IMR-90 (cell line): ENCODE data around the gene ZNF3. TPM values are rescaled to one million over a fixed set of nuclear protein-coding genes. Genes with fewer than 3 reads are reported as not detected.

Source experiments
- ATAC-seq: fragments of 200-7000 bp; cut with Tn5 transposase; 2 replicates; pipeline ENCODE4 v1.9.1; 2020; ENCODE audit warnings: low read depth, mild to moderate bottlenecking, moderate library complexity
- BruUV-seq: library from RNA; stranded (reverse); fragments of 400-500 nt; replicated peaks from 2 replicates; lab custom pipeline; 2021; lab: Mats Ljungman, UMichigan
- CTCF ChIA-PET: fragments of 300-600 bp; formaldehyde crosslinking; extraction: SDS; loops from one replicate; lab custom pipeline; 2021; ENCODE audit warnings: antibody characterized with exemption; lab: Yijun Ruan, JAX
- POLR2A ChIA-PET: fragments of 300-600 bp; sonication (Branson Sonifier 250); formaldehyde crosslinking; loops from one replicate; lab custom pipeline; 2022; ENCODE audit warnings: antibody characterized with exemption; ENCODE audit not compliant: unreplicated experiment; lab: Charles Lee
- DNase-seq: peaks from one replicate; pipeline ENCODE4 v3.0.0; 2013
- H2AFZ ChIP-seq: replicated peaks from 2 replicates; pipeline ENCODE3; 2013; ENCODE audit warnings: low read length, mild to moderate bottlenecking; ENCODE audit not compliant: poor library complexity
- H2AK5ac ChIP-seq: 2 replicates; pipeline ENCODE4 v1.6.1; 2013; ENCODE audit warnings: low read depth, low read length, inconsistent platforms
- H2AK9ac ChIP-seq: replicated peaks from 2 replicates; pipeline ENCODE3; 2013; ENCODE audit warnings: mild to moderate bottlenecking, low read depth, low read length, moderate library complexity; ENCODE audit not compliant: poor library complexity
- H2BK120ac ChIP-seq: 2 replicates; pipeline ENCODE4 v1.6.1; 2013; ENCODE audit warnings: low read depth, low read length, inconsistent platforms
- H2BK15ac ChIP-seq: 3 replicates; pipeline ENCODE4 v1.6.1; 2013; ENCODE audit warnings: low read depth, low read length, inconsistent platforms
- H2BK20ac ChIP-seq: 2 replicates; pipeline ENCODE4 v1.6.1; 2013; ENCODE audit warnings: low read depth, mild to moderate bottlenecking, inconsistent platforms, low read length, moderate library complexity
- H2BK5ac ChIP-seq: 2 replicates; pipeline ENCODE4 v1.6.1; 2013; ENCODE audit warnings: mild to moderate bottlenecking, low read depth, low read length, inconsistent platforms; ENCODE audit not compliant: poor library complexity, severe bottlenecking
- H3K14ac ChIP-seq: replicated peaks from 2 replicates; pipeline ENCODE4 v1.6.1; 2013; ENCODE audit warnings: low read depth, low read length, inconsistent platforms
- H3K18ac ChIP-seq: 2 replicates; pipeline ENCODE4 v1.6.1; 2013; ENCODE audit warnings: low read depth, low read length, control low read depth
- H3K23ac ChIP-seq: 2 replicates; pipeline ENCODE4 v1.6.1; 2013; ENCODE audit warnings: low read depth, low read length, inconsistent platforms
- H3K27ac ChIP-seq: 2 replicates; pipeline ENCODE4 v1.5.1; 2013; ENCODE audit warnings: mild to moderate bottlenecking, control low read depth, low read length; ENCODE audit not compliant: insufficient read depth
- H3K27me3 ChIP-seq: 2 replicates; pipeline ENCODE4 v1.6.1; 2013; ENCODE audit warnings: low read length; ENCODE audit not compliant: control insufficient read depth, insufficient read depth
- H3K36me3 ChIP-seq: 2 replicates; pipeline ENCODE4 v1.6.1; 2013; ENCODE audit warnings: low read length, mixed read lengths; ENCODE audit not compliant: control insufficient read depth, insufficient read depth
- H3K4ac ChIP-seq: 2 replicates; pipeline ENCODE4 v1.6.1; 2013; ENCODE audit warnings: low read depth, low read length, inconsistent platforms
- H3K4me1 ChIP-seq: 2 replicates; pipeline ENCODE4 v1.6.1; 2013; ENCODE audit warnings: low read length, mixed read lengths; ENCODE audit not compliant: control insufficient read depth, insufficient read depth
- H3K4me2 ChIP-seq: 2 replicates; pipeline ENCODE4 v1.6.1; 2013; ENCODE audit warnings: low read depth, mild to moderate bottlenecking, control low read depth, low read length, moderate library complexity
- H3K4me3 ChIP-seq: 2 replicates; pipeline ENCODE4 v1.5.1; 2013; ENCODE audit warnings: low read depth, mild to moderate bottlenecking, control low read depth, low read length, moderate library complexity; ENCODE audit not compliant: insufficient read depth
- H3K56ac ChIP-seq: 2 replicates; pipeline ENCODE4 v1.6.1; 2013; ENCODE audit warnings: low read length, inconsistent platforms; ENCODE audit not compliant: insufficient read depth; ENCODE audit errors: extremely low read depth
- H3K79me1 ChIP-seq, 2 experiments: 2 replicates each; pipeline ENCODE4 v1.6.1; 2013; ENCODE audit warnings: low read length in 2 of 2, inconsistent platforms in 1 of 2, low read depth in 1 of 2
- H3K9ac ChIP-seq: 2 replicates; pipeline ENCODE4 v1.6.1; 2013; ENCODE audit warnings: low read depth, low read length, control low read depth
- H3K9me1 ChIP-seq: 2 replicates; pipeline ENCODE4 v1.6.1; 2013; ENCODE audit warnings: low read length, inconsistent platforms; ENCODE audit not compliant: insufficient read depth
- H3K9me3 ChIP-seq: 2 replicates; pipeline ENCODE4 v1.6.1; 2013; ENCODE audit warnings: low read length; ENCODE audit not compliant: control insufficient read depth, insufficient read depth
- H4K20me1 ChIP-seq: 2 replicates; pipeline ENCODE4 v1.6.1; 2013; ENCODE audit warnings: low read length, inconsistent platforms; ENCODE audit not compliant: insufficient read depth
- H4K5ac ChIP-seq: 2 replicates; pipeline ENCODE4 v1.6.1; 2013; ENCODE audit warnings: mild to moderate bottlenecking, low read depth, low read length, control low read depth
- H4K8ac ChIP-seq, 2 experiments: 2 replicates each; pipeline ENCODE4 v1.6.1; 2013; ENCODE audit warnings: low read depth in 2 of 2, low read length in 2 of 2, control low read depth in 1 of 2, inconsistent platforms in 1 of 2
- H4K91ac ChIP-seq: 2 replicates; pipeline ENCODE4 v1.6.1; 2013; ENCODE audit warnings: low read depth, low read length, inconsistent platforms; ENCODE audit not compliant: insufficient read depth
- BHLHE40 ChIP-seq: fragments of 150-350 bp; IDR thresholded peaks from 2 replicates; pipeline ENCODE4 v1.6.1; 2016; ENCODE audit warnings: mild to moderate bottlenecking, low read depth, low read length
- CEBPB ChIP-seq: IDR thresholded peaks from 2 replicates; pipeline ENCODE4 v1.6.1; 2012; ENCODE audit warnings: low read depth, low read length, improper control_type of control experiment
- CHD1 ChIP-seq: IDR thresholded peaks from 2 replicates; pipeline ENCODE4 v1.6.1; 2012; ENCODE audit warnings: low read depth, low read length, improper control_type of control experiment
- MAFK ChIP-seq: IDR thresholded peaks from 2 replicates; pipeline ENCODE4 v1.6.1; 2012; ENCODE audit warnings: low read depth, low read length, improper control_type of control experiment
- MAZ ChIP-seq: IDR thresholded peaks from 2 replicates; pipeline ENCODE4 v1.6.1; 2012; ENCODE audit warnings: low read depth, mild to moderate bottlenecking, low read length, improper control_type of control experiment, moderate library complexity, borderline replicate concordance
- NFE2L2 ChIP-seq: fragments of 150-350 bp; IDR thresholded peaks from 2 replicates; pipeline ENCODE4 v1.6.1; 2016; ENCODE audit warnings: low read depth, mild to moderate bottlenecking, low read length
- POLR2A ChIP-seq: IDR thresholded peaks from 2 replicates; pipeline ENCODE4 v1.6.1; 2012; ENCODE audit warnings: mild to moderate bottlenecking, low read depth, low read length
- RAD21 ChIP-seq: IDR thresholded peaks from 2 replicates; pipeline ENCODE4 v1.6.1; 2012; ENCODE audit warnings: low read length, improper control_type of control experiment
- SMC3 ChIP-seq: fragments of 150-350 bp; IDR thresholded peaks from 2 replicates; pipeline ENCODE4 v1.6.1; 2016; ENCODE audit warnings: low read depth, mild to moderate bottlenecking, antibody characterized with exemption, low read length, moderate library complexity
- WGBS, 2 experiments: methylation state at CpG; one replicate each; pipeline versions ENCODE4 v1.1.5 to v1.1.7; 2013; ENCODE audit warnings: missing lambda C conversion rate in 2 of 2; ENCODE audit not compliant: insufficient read length in 1 of 2; ENCODE audit errors: extremely low coverage in 2 of 2; 5-methylcytosine and 5-hydroxymethylcytosine counted together
- dilution Hi-C: fragments of 300-500 bp; cut with HindIII; formaldehyde crosslinking; loops from one replicate; pipeline ENCODE4 v1.14.3; 2018; ENCODE audit warnings: low sequenced_read_pairs; ENCODE audit not compliant: unreplicated experiment
- in situ Hi-C: fragments of 300-500 bp; cut with MboI; formaldehyde crosslinking; loops from 3 replicates; pipeline ENCODE4 v1.14.3; 2019; ENCODE audit warnings: low sequenced_read_pairs, inconsistent platforms, mixed read lengths
- intact Hi-C: fragments of 100-400 bp; cut with micrococcal nuclease; formaldehyde crosslinking; loops from 2 replicates; pipeline ENCODE4 v1.10.0; 2022
- polyA plus RNA-seq, 3 experiments: library from polyadenylated mRNA; depleted of rRNA; stranded (reverse); fragments of >200 nt; gene quantifications; 2 replicates each; pipeline ENCODE4 v1.2.3, GENCODE V29; 2012; ENCODE audit warnings: low replicate concordance in 1 of 3
- total RNA-seq: library from RNA; depleted of rRNA; stranded (reverse); fragments of >200 nt; gene quantifications from 2 replicates; pipeline ENCODE4 v1.2.3, GENCODE V29; 2012
- TF ChIP-seq, protein P1 (sequence below): fragments of 150-350 bp; IDR thresholded peaks from 2 replicates; pipeline ENCODE4 v1.6.1; 2017; ENCODE audit warnings: mild to moderate bottlenecking, antibody characterized with exemption, low read length, low read depth

The ZNF3 gene
- total and polyA plus RNA-seq, 2 of the 4 experiments (the other 2 are of a cell fraction), result 24.8 to 30.8 TPM

DNA sequence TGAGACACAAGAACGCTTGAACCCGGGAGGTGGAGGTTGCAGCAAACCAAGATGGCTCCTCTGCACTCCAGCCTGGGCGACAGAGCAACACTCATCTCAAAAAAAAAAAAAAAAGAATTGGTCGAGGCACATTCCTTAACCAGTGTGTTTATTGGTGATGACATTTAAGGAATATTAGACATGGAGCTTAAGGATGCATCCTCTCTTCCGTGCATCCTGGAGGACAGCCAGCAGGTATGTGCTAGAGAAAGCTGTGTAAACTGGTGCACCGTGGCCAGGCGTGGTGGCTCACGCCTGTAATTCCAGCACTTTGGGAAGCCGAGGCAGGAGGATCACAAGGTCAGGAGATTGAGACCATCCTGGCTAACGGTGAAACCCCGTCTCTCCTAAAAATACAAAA, 54.3 kb downstream of the ZNF3 start:
- Histone ChIP-seq H2BK20ac (no peak overlapping the region), H3K4me1 (no peaks in the 10 kb centered on the region), H2BK15ac (no peak overlapping the region), H4K5ac (no peak overlapping the region), H3K18ac (no peak overlapping the region), H4K91ac (no peak overlapping the region), H3K14ac (no peak overlapping the region), H3K27me3 (no peaks in the 10 kb centered on the region), H3K36me3 (peaks cover 69% of the 10 kb centered on the region), H3K23ac (no peak overlapping the region), H2AK5ac (no peak overlapping the region), H3K4me2 (no peak overlapping the region), H3K4ac (no peak overlapping the region), H2BK120ac (no peak overlapping the region), H3K27ac (no peak overlapping the region), H3K9me1 (peaks cover 3% of the 10 kb centered on the region; the same call in 1 of the 2 replicates), H2BK5ac (no peak overlapping the region), H2AK9ac (no peak overlapping the region), H3K9me3 (no peaks in the 10 kb centered on the region), H3K56ac (no peak overlapping the region), H4K20me1 (peaks cover 5% of the 10 kb centered on the region; the same call in 1 of the 2 replicates), H2AFZ (no peak overlapping the region), H3K79me1 (peaks cover 37 to 68% of the 10 kb centered on the region in 2 experiments), H3K4me3 (no peak overlapping the region), H4K8ac (no peak overlapping the region), H3K9ac (no peak overlapping the region)
- no TSS peak for BruUV-seq
- DNase-seq (no peak), ATAC-seq (no peak)
- in situ Hi-C loops (no loop called here), dilution Hi-C loops (no loop called here), intact Hi-C loops (no loop called here)
- TF ChIP-seq SMC3, result no peak
- TF ChIP-seq, protein P1, sequence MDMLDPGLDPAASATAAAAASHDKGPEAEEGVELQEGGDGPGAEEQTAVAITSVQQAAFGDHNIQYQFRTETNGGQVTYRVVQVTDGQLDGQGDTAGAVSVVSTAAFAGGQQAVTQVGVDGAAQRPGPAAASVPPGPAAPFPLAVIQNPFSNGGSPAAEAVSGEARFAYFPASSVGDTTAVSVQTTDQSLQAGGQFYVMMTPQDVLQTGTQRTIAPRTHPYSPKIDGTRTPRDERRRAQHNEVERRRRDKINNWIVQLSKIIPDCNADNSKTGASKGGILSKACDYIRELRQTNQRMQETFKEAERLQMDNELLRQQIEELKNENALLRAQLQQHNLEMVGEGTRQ, result no peak
- no peak for TF ChIP-seq BHLHE40
- TF ChIP-seq MAFK, result no peak
- TF ChIP-seq RAD21, result no peak
- TF ChIP-seq MAZ, result no peak
- no peak for TF ChIP-seq NFE2L2
- TF ChIP-seq POLR2A, result no peak
- TF ChIP-seq CHD1, result no peak
- no peak for TF ChIP-seq CEBPB
- ChIA-PET POLR2A (no interaction called here), CTCF (interaction anchor here (0.7 to 1.2 kb wide), 3 partner anchors 10 to 22 kb away, joined by 3 to 5 read pairs (median 3); partner anchors contain the start of genes ZKSCAN1 and ZSCAN21)
- WGBS, 2 experiments, result 100% methylated on average over 1 of the region's 11 CpGs; no CpG with 5 or more reads in 1 of the 2 experiments
